GM19043 (cell line): ENCODE results near the gene CDC34.

Experiments used
- ATAC-seq: cut with Tn5 transposase; IDR thresholded peaks from one replicate; pipeline ENCODE4 v1.9.1; 2021; ENCODE audit warnings: low read depth; ENCODE audit not compliant: unreplicated experiment

Gene CDC34

GRCh38 chr19:571566-571974 lies 40.0 kb downstream of the CDC34 start:
- ATAC-seq = no peak

GRCh38 chr19:572140-572742 lies 40.7 kb downstream of the CDC34 start, which contains the start of gene BSG:
Gene BSG (plus strand): TSS chr19:572596. CDS start chr19:572635, 39 bp downstream.
- ATAC-seq = peak; percentile 60

- ATAC-seq = peak; percentile 19
Measured at GRCh38 chr19:572743-573518, 41.4 kb downstream of the CDC34 start.

- no peak for ATAC-seq
Measured at GRCh38 chr19:573519-573825, 41.9 kb downstream of the CDC34 start.

- ATAC-seq = no peak
Measured at GRCh38 chr19:574658-575526, 43.3 kb downstream of the CDC34 start.

GRCh38 chr19:575527-576506 lies 44.3 kb downstream of the CDC34 start:
- ATAC-seq = no peak

- no peak for ATAC-seq
Measured at GRCh38 chr19:576768-577438, 45.3 kb downstream of the CDC34 start.

- ATAC-seq = no peak
Measured at GRCh38 chr19:577439-578392, 46.2 kb downstream of the CDC34 start.

GRCh38 chr19:579111-579841 lies 47.7 kb downstream of the CDC34 start:
- ATAC-seq = no peak

- no peak for ATAC-seq
Measured at GRCh38 chr19:579842-580155, 48.2 kb downstream of the CDC34 start.

GRCh38 chr19:580274-580835 lies 48.8 kb downstream of the CDC34 start:
- ATAC-seq = no peak

- no peak for ATAC-seq
Measured at GRCh38 chr19:581399-582111, 50.0 kb downstream of the CDC34 start.

- no peak for ATAC-seq
Measured at GRCh38 chr19:582497-583197, 51.1 kb downstream of the CDC34 start.

GRCh38 chr19:583198-583967 lies 51.8 kb downstream of the CDC34 start:
- no peak for ATAC-seq

GRCh38 chr19:583968-584239 lies 52.3 kb downstream of the CDC34 start:
- ATAC-seq = no peak
